Measurements from ENCODE around the gene ARFGEF3. TPM values are rescaled to one million over a fixed set of nuclear protein-coding genes. Genes with fewer than 3 reads are reported as not detected.

Gene ARFGEF3
- total RNA-seq, 1 experiment from 2014 or later: 5.2 TPM

- H3K36me3 ChIP-seq (ENCODE audit: control insufficient read depth, insufficient read depth, low read length): no peaks in the 10 kb centered on the region
- H3K4me3 ChIP-seq (ENCODE audit: low read depth, low read length): no peak overlapping the region
- ChIA-PET POLR2A (no interaction called here), CTCF (interaction anchor here (1.0 kb wide), 1 partner anchor 21 kb away, joined by 5 read pairs; the partner anchor contains the start of gene HEBP2)
- Mint-ChIP-seq H3K9me3 (ENCODE audit: unreplicated experiment) (no peaks in the 10 kb centered on the region), H3K4me1 (ENCODE audit: low read depth, unreplicated experiment) (peaks cover 28% of the 10 kb centered on the region), H3K36me3 (ENCODE audit: insufficient read depth, unreplicated experiment) (peaks cover 5% of the 10 kb centered on the region), H3K27me3 (ENCODE audit: insufficient read depth, unreplicated experiment) (no peaks in the 10 kb centered on the region), H3K27ac (ENCODE audit: unreplicated experiment) (peak overlapping the region; percentile 83), H3K4me3 (ENCODE audit: unreplicated experiment) (peak overlapping the region; percentile 15)
- no peaks in the 10 kb centered on the region for H3K27me3 ChIP-seq (replicated peaks; ENCODE audit: control insufficient read depth, insufficient read depth, low read length)
- intact Hi-C loops (cut with micrococcal nuclease; ENCODE audit: unreplicated experiment): loop anchor here (1.0 kb wide), 1 partner anchor 21 kb away; the partner anchor contains the start of gene HEBP2
- no TSS peak for BruUV-seq (replicated peaks)
- TF ChIP-seq, protein P1, sequence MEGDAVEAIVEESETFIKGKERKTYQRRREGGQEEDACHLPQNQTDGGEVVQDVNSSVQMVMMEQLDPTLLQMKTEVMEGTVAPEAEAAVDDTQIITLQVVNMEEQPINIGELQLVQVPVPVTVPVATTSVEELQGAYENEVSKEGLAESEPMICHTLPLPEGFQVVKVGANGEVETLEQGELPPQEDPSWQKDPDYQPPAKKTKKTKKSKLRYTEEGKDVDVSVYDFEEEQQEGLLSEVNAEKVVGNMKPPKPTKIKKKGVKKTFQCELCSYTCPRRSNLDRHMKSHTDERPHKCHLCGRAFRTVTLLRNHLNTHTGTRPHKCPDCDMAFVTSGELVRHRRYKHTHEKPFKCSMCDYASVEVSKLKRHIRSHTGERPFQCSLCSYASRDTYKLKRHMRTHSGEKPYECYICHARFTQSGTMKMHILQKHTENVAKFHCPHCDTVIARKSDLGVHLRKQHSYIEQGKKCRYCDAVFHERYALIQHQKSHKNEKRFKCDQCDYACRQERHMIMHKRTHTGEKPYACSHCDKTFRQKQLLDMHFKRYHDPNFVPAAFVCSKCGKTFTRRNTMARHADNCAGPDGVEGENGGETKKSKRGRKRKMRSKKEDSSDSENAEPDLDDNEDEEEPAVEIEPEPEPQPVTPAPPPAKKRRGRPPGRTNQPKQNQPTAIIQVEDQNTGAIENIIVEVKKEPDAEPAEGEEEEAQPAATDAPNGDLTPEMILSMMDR (IDR thresholded peaks at IDR 0.05; ENCODE audit: insufficient read depth in 1 of 2, low read depth in 1 of 2, low read length in 1 of 2, severe bottlenecking in 1 of 2, unreplicated experiment in 1 of 2): no peak
- H3K4me1 ChIP-seq: peaks cover 40% of the 10 kb centered on the region
- H3K9me3 ChIP-seq: no peaks in the 10 kb centered on the region; the same call in 1 of the 2 replicates
- peak; percentile 63 to 64 for DNase-seq
These were observed 222.0 kb downstream of the ARFGEF3 start for GRCh38 chr6:138383776-138384175.

DNA sequence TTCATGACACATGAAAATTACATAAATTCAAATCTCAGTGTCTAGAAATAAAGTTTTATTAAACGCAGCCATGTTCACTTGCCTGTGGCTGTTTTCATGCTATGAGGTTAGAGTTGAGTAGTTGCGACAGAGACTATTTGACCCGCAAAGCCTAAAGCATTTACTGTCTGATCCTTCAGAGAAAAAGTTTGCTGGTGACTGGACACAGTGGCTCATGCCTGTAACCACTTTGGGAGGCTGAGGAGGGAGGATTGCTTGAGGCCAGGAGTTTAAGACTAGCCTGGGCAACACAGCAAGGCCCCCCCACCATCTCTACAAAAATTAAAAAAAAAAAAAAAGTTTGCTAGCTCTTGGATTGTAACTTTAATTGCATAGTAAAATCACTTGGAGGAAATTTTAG lies 225.2 kb downstream of the ARFGEF3 start:
- no peaks in the 10 kb centered on the region for H3K9me3 Mint-ChIP-seq (ENCODE audit: unreplicated experiment)
- TF ChIP-seq, protein P1 (IDR thresholded peaks at IDR 0.05; ENCODE audit: insufficient read depth in 1 of 2, low read depth in 1 of 2, low read length in 1 of 2, severe bottlenecking in 1 of 2, unreplicated experiment in 1 of 2): no peak
- peaks cover 5% of the 10 kb centered on the region for H3K36me3 Mint-ChIP-seq (ENCODE audit: insufficient read depth, unreplicated experiment)
- intact Hi-C loops (cut with micrococcal nuclease; ENCODE audit: unreplicated experiment): no loop called here
- Histone ChIP-seq H3K4me1 (peaks cover 47% of the 10 kb centered on the region), H3K9me3 (no peaks in the 10 kb centered on the region), H3K4me3 (ENCODE audit: low read depth, low read length) (no peak overlapping the region), H3K36me3 (ENCODE audit: control insufficient read depth, insufficient read depth, low read length) (no peaks in the 10 kb centered on the region), H3K27me3 (replicated peaks; ENCODE audit: control insufficient read depth, insufficient read depth, low read length) (no peaks in the 10 kb centered on the region)
- no TSS peak for BruUV-seq (replicated peaks)
- ChIA-PET CTCF (no interaction called here), POLR2A (no interaction called here)
- no peak for DNase-seq
- no peak overlapping the region for H3K27ac Mint-ChIP-seq (ENCODE audit: unreplicated experiment)
- H3K27me3 Mint-ChIP-seq (ENCODE audit: insufficient read depth, unreplicated experiment): no peaks in the 10 kb centered on the region
- H3K4me1 Mint-ChIP-seq (ENCODE audit: low read depth, unreplicated experiment): peaks cover 38% of the 10 kb centered on the region
- H3K4me3 Mint-ChIP-seq (ENCODE audit: unreplicated experiment): no peak overlapping the region

GRCh38 chr6:138387577-138388368 lies 226.0 kb downstream of the ARFGEF3 start:
- Mint-ChIP-seq H3K36me3 (ENCODE audit: insufficient read depth, unreplicated experiment) (no peaks in the 10 kb centered on the region), H3K27ac (ENCODE audit: unreplicated experiment) (peak overlapping the region; percentile 50), H3K4me1 (ENCODE audit: low read depth, unreplicated experiment) (peaks cover 32% of the 10 kb centered on the region), H3K27me3 (ENCODE audit: insufficient read depth, unreplicated experiment) (no peaks in the 10 kb centered on the region), H3K4me3 (ENCODE audit: unreplicated experiment) (no peak overlapping the region), H3K9me3 (ENCODE audit: unreplicated experiment) (no peaks in the 10 kb centered on the region)
- Histone ChIP-seq H3K27me3 (replicated peaks; ENCODE audit: control insufficient read depth, insufficient read depth, low read length) (no peaks in the 10 kb centered on the region), H3K9me3 (no peaks in the 10 kb centered on the region), H3K4me3 (ENCODE audit: low read depth, low read length) (no peak overlapping the region), H3K4me1 (peaks cover 41% of the 10 kb centered on the region), H3K36me3 (ENCODE audit: control insufficient read depth, insufficient read depth, low read length) (no peaks in the 10 kb centered on the region)
- BruUV-seq (replicated peaks): no TSS peak
- peak in 1 of 2 experiments; percentile 61 for DNase-seq
- TF ChIP-seq, protein P1 (IDR thresholded peaks at IDR 0.05; ENCODE audit: insufficient read depth in 1 of 2, low read depth in 1 of 2, low read length in 1 of 2, severe bottlenecking in 1 of 2, unreplicated experiment in 1 of 2): no peak
- ChIA-PET POLR2A (no interaction called here), CTCF (interaction anchor here (0.7 kb wide), 1 partner anchor 184 kb away, joined by 3 read pairs; no protein-coding TSS in a partner anchor)
- intact Hi-C loops (cut with micrococcal nuclease; ENCODE audit: unreplicated experiment): no loop called here
